H9 (cell line): ENCODE measurements around the gene TSPAN5. TPM values are rescaled to one million over a fixed set of nuclear protein-coding genes. Genes with fewer than 3 reads are reported as not detected.

Experiments used
- DNase-seq: peaks from one replicate; pipeline ENCODE4 v3.0.0-alpha.2; 2017
- H2AFZ ChIP-seq: one replicate; pipeline ENCODE4 v1.6.1; 2013; ENCODE audit warnings: mild to moderate bottlenecking, low read length, control low read depth, moderate library complexity
- H2AK5ac ChIP-seq: 2 replicates; pipeline ENCODE4 v1.6.1; 2013; ENCODE audit warnings: low read length, control low read depth, mixed read lengths; ENCODE audit not compliant: insufficient read length
- H2BK120ac ChIP-seq: one replicate; pipeline ENCODE4 v1.6.1; 2013; ENCODE audit warnings: low read depth, mild to moderate bottlenecking, low read length, control low read depth, inconsistent platforms; ENCODE audit not compliant: poor library complexity, severe bottlenecking
- H2BK12ac ChIP-seq: 2 replicates; pipeline ENCODE4 v1.6.1; 2013; ENCODE audit warnings: low read length, control low read depth, mixed read lengths, low read depth; ENCODE audit not compliant: insufficient read length
- H2BK15ac ChIP-seq: 2 replicates; pipeline ENCODE4 v1.6.1; 2013; ENCODE audit warnings: low read depth, low read length, control low read depth
- H2BK20ac ChIP-seq: one replicate; pipeline ENCODE4 v1.6.1; 2013; ENCODE audit warnings: low read depth, mild to moderate bottlenecking, low read length, control low read depth, inconsistent platforms; ENCODE audit not compliant: poor library complexity, severe bottlenecking
- H2BK5ac ChIP-seq: 2 replicates; pipeline ENCODE4 v1.6.1; 2013; ENCODE audit warnings: low read length, control low read depth, mixed read lengths; ENCODE audit not compliant: insufficient read length
- H3K14ac ChIP-seq: 2 replicates; pipeline ENCODE4 v1.6.1; 2013; ENCODE audit warnings: low read length, control low read depth; ENCODE audit not compliant: insufficient read depth
- H3K18ac ChIP-seq: 2 replicates; pipeline ENCODE4 v1.6.1; 2013; ENCODE audit warnings: low read depth, mild to moderate bottlenecking, mixed read lengths, low read length, control low read depth; ENCODE audit not compliant: insufficient read length
- H3K23ac ChIP-seq: 2 replicates; pipeline ENCODE4 v1.6.1; 2013; ENCODE audit warnings: low read length, control low read depth, mixed read lengths, low read depth; ENCODE audit not compliant: insufficient read length
- H3K23me2 ChIP-seq: 2 replicates; pipeline ENCODE4 v1.6.1; 2013; ENCODE audit warnings: low read depth, mild to moderate bottlenecking, mixed read lengths, low read length, control low read depth; ENCODE audit not compliant: insufficient read length, poor library complexity, severe bottlenecking
- H3K27ac ChIP-seq: 2 replicates; pipeline ENCODE4 v1.5.1; 2013; ENCODE audit warnings: low read length, control low read depth, mixed read lengths, low read depth; ENCODE audit not compliant: insufficient read length
- H3K27me3 ChIP-seq: 2 replicates; pipeline ENCODE4 v1.6.1; 2013; ENCODE audit warnings: low read length, control low read depth, inconsistent platforms; ENCODE audit not compliant: insufficient read depth
- H3K4ac ChIP-seq: 2 replicates; pipeline ENCODE4 v1.6.1; 2013; ENCODE audit warnings: low read depth, mild to moderate bottlenecking, control low read depth, inconsistent platforms, low read length, moderate library complexity
- H3K4me1 ChIP-seq: 2 replicates; pipeline ENCODE4 v1.6.1; 2013; ENCODE audit warnings: low read length, control low read depth, inconsistent platforms; ENCODE audit not compliant: insufficient read depth
- H3K4me2 ChIP-seq: 2 replicates; pipeline ENCODE4 v1.6.1; 2013; ENCODE audit warnings: low read length, control low read depth, mixed read lengths; ENCODE audit not compliant: insufficient read length, insufficient read depth
- H3K56ac ChIP-seq: 2 replicates; pipeline ENCODE4 v1.6.1; 2013; ENCODE audit warnings: low read depth, mild to moderate bottlenecking, mixed read lengths, low read length, control low read depth; ENCODE audit not compliant: insufficient read length
- H3K79me1 ChIP-seq: 2 replicates; pipeline ENCODE4 v1.6.1; 2013; ENCODE audit warnings: low read depth, mild to moderate bottlenecking, moderate library complexity, low read length, control low read depth, inconsistent platforms; ENCODE audit not compliant: insufficient read depth, poor library complexity, severe bottlenecking
- H3K79me2 ChIP-seq: 2 replicates; pipeline ENCODE4 v1.6.1; 2013; ENCODE audit warnings: low read length, control low read depth, inconsistent platforms; ENCODE audit not compliant: insufficient read depth
- H3K9ac ChIP-seq: 2 replicates; pipeline ENCODE4 v1.6.1; 2013; ENCODE audit warnings: low read length, control low read depth, mixed read lengths; ENCODE audit not compliant: insufficient read length; ENCODE audit errors: extremely low read depth
- H3K9me3 ChIP-seq: one replicate; pipeline ENCODE4 v1.6.1; 2013; ENCODE audit warnings: low read depth, low read length, inconsistent platforms; ENCODE audit not compliant: control insufficient read depth
- H3T11ph ChIP-seq: one replicate; pipeline ENCODE4 v1.6.1; 2013; ENCODE audit warnings: mild to moderate bottlenecking, low read length, control low read depth, inconsistent platforms
- H4K20me1 ChIP-seq: one replicate; pipeline ENCODE4 v1.6.1; 2013; ENCODE audit not compliant: control insufficient read depth, insufficient read length, insufficient read depth
- H4K5ac ChIP-seq: 2 replicates; pipeline ENCODE4 v1.6.1; 2013; ENCODE audit warnings: low read depth, mild to moderate bottlenecking, mixed read lengths, low read length, control low read depth; ENCODE audit not compliant: insufficient read length
- H4K8ac ChIP-seq: replicated peaks from 2 replicates; pipeline ENCODE4 v1.6.1; 2013; ENCODE audit warnings: low read length, control low read depth, mixed read lengths, low read depth; ENCODE audit not compliant: insufficient read length
- H4K91ac ChIP-seq: 2 replicates; pipeline ENCODE4 v1.6.1; 2013; ENCODE audit warnings: low read depth, mild to moderate bottlenecking, moderate library complexity, mixed read lengths, low read length, control low read depth; ENCODE audit not compliant: insufficient read length
- H3K27ac Mint-ChIP-seq, 3 experiments: 2 replicates in 2 of 3; 3 replicates in 1 of 3; pipeline ENCODE4 v1.8.0; 2020 to 2021; ENCODE audit warnings: mixed read lengths in 3 of 3, mild to moderate bottlenecking in 1 of 3, moderate library complexity in 1 of 3
- H3K27me3 Mint-ChIP-seq: 2 replicates; pipeline ENCODE4 v1.8.0; 2021; ENCODE audit warnings: low read depth, mild to moderate bottlenecking, moderate library complexity, mixed read lengths
- H3K36me3 Mint-ChIP-seq, 3 experiments: 2 replicates in 2 of 3; 3 replicates in 1 of 3; pipeline ENCODE4 v1.8.0; 2020 to 2021; ENCODE audit warnings: low read depth in 3 of 3, mixed read lengths in 3 of 3; ENCODE audit not compliant: insufficient read depth in 1 of 3
- H3K4me1 Mint-ChIP-seq, 2 experiments: 2 replicates each; pipeline ENCODE4 v1.8.0; 2020; ENCODE audit warnings: mixed read lengths in 2 of 2
- H3K4me3 Mint-ChIP-seq, 2 experiments: 2 replicates in 1 of 2; 3 replicates in 1 of 2; pipeline ENCODE4 v1.8.0; 2020 to 2021; ENCODE audit warnings: mild to moderate bottlenecking in 2 of 2, mixed read lengths in 2 of 2, moderate library complexity in 1 of 2
- H3K9me3 Mint-ChIP-seq, 2 experiments: 2 replicates in 1 of 2; 3 replicates in 1 of 2; pipeline ENCODE4 v1.8.0; 2020; ENCODE audit warnings: mild to moderate bottlenecking in 2 of 2, mixed read lengths in 2 of 2, moderate library complexity in 1 of 2
- WGBS: extraction: QIAGEN DNeasy Blood & Tissue Kit; methylation state at CpG from one replicate; pipeline ENCODE4 v1.1.7; 2013; ENCODE audit warnings: missing lambda C conversion rate, low lambda C conversion rate, mixed read lengths; ENCODE audit not compliant: insufficient read length; ENCODE audit errors: extremely low coverage; 5-methylcytosine and 5-hydroxymethylcytosine counted together
- total RNA-seq: library from RNA; stranded (reverse); gene quantifications from 2 replicates; pipeline ENCODE4 v1.2.1, GENCODE V29; 2021
- TF ChIP-seq, protein P1 (sequence below): fragments of 200-600 bp; sonication (generic); conservative IDR thresholded peaks from 3 replicates; pipeline ENCODE4 v1.8.0; 2021; ENCODE audit warnings: antibody characterized with exemption, mild to moderate bottlenecking

Gene TSPAN5
- total RNA-seq, 1 experiment from 2014 or later, result 7.0 TPM

DNA sequence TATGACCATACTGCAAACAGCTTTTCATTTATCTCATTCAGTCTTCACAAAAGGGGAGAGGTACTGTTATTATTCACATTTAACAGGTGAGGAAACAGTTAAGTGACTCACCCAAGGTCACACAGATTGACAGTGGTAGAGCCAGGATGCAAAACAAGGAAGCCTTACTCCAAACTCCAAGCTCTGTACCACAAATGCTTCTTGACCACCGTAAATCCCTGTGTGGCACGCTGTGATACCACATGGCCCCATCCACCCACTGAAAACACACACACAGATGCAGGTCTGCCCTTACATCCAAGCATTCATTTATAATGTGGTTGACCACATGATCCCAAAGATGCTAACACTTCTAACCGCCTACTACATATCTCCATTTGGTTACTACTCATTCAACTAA is 129.5 kb downstream of the TSPAN5 start:
- peaks cover 0 to 2% (median 2%) of the 10 kb centered on the region in 3 experiments; a peak in 3 of 7 replicates for H3K36me3 Mint-ChIP-seq
- no peak overlapping the region for H3K23ac ChIP-seq
- H4K20me1 ChIP-seq, result no peaks in the 10 kb centered on the region
- no peak overlapping the region for H3K9ac ChIP-seq
- DNase-seq, result no peak
- no peak overlapping the region for H3K18ac ChIP-seq
- H3K9me3 Mint-ChIP-seq, result no peaks in the 10 kb centered on the region; a peak in 1 of 5 replicates
- no peaks in the 10 kb centered on the region for H3K4me1 ChIP-seq
- H3K4me2 ChIP-seq, result no peak overlapping the region
- H3K56ac ChIP-seq, result no peak overlapping the region
- H3K4me1 Mint-ChIP-seq, result 0 out of 4 replicates have a peak, but pooled peaks cover 0 to 2% of the 10 kb centered on the region in 2 experiments
- no peaks in the 10 kb centered on the region for H3K27me3 ChIP-seq
- no peak overlapping the region for H3K4me3 Mint-ChIP-seq
- no peak overlapping the region for H4K8ac ChIP-seq
- H2AFZ ChIP-seq, result no peak overlapping the region
- H3K14ac ChIP-seq, result no peak overlapping the region
- H4K5ac ChIP-seq, result no peak overlapping the region
- H3K27ac ChIP-seq, result no peak overlapping the region
- no peak overlapping the region for H2BK12ac ChIP-seq
- no peak overlapping the region for H3T11ph ChIP-seq
- TF ChIP-seq, protein P1, sequence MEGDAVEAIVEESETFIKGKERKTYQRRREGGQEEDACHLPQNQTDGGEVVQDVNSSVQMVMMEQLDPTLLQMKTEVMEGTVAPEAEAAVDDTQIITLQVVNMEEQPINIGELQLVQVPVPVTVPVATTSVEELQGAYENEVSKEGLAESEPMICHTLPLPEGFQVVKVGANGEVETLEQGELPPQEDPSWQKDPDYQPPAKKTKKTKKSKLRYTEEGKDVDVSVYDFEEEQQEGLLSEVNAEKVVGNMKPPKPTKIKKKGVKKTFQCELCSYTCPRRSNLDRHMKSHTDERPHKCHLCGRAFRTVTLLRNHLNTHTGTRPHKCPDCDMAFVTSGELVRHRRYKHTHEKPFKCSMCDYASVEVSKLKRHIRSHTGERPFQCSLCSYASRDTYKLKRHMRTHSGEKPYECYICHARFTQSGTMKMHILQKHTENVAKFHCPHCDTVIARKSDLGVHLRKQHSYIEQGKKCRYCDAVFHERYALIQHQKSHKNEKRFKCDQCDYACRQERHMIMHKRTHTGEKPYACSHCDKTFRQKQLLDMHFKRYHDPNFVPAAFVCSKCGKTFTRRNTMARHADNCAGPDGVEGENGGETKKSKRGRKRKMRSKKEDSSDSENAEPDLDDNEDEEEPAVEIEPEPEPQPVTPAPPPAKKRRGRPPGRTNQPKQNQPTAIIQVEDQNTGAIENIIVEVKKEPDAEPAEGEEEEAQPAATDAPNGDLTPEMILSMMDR, result no peak
- no peaks in the 10 kb centered on the region for H3K9me3 ChIP-seq
- WGBS, result no CpG with 5 or more reads among the region's 3 CpGs
- no peaks in the 10 kb centered on the region for H3K27me3 Mint-ChIP-seq
- no peak overlapping the region for H2BK15ac ChIP-seq
- H3K4ac ChIP-seq, result no peak overlapping the region
- H4K91ac ChIP-seq, result no peak overlapping the region
- H2BK120ac ChIP-seq, result no peak overlapping the region
- no peak overlapping the region for H2BK5ac ChIP-seq
- no peak overlapping the region for H2AK5ac ChIP-seq
- H3K79me1 ChIP-seq, result no peaks in the 10 kb centered on the region
- H3K23me2 ChIP-seq, result no peaks in the 10 kb centered on the region
- H3K79me2 ChIP-seq, result no peaks in the 10 kb centered on the region
- H2BK20ac ChIP-seq, result no peak overlapping the region
- H3K27ac Mint-ChIP-seq, result peak overlapping the region in 1 of 3 experiments; percentile 40; a peak in 2 of 7 replicates
